AG10803 (cell line): ENCODE data around the gene ASCC1.

ENCODE experiments used
- DNase-seq: peaks from one replicate; pipeline ENCODE4 v3.0.0; 2010; ENCODE audit warnings: low read depth
- H3K4me3 ChIP-seq: 2 replicates; pipeline ENCODE4 v1.5.1; 2011; ENCODE audit warnings: mild to moderate bottlenecking, low read length, control low read depth
- TF ChIP-seq, protein P1 (sequence below): conservative IDR thresholded peaks from 2 replicates; pipeline ENCODE4 v1.5.1; 2011; ENCODE audit warnings: mild to moderate bottlenecking, low read length, control low read depth, inconsistent platforms

The ASCC1 gene

DNA sequence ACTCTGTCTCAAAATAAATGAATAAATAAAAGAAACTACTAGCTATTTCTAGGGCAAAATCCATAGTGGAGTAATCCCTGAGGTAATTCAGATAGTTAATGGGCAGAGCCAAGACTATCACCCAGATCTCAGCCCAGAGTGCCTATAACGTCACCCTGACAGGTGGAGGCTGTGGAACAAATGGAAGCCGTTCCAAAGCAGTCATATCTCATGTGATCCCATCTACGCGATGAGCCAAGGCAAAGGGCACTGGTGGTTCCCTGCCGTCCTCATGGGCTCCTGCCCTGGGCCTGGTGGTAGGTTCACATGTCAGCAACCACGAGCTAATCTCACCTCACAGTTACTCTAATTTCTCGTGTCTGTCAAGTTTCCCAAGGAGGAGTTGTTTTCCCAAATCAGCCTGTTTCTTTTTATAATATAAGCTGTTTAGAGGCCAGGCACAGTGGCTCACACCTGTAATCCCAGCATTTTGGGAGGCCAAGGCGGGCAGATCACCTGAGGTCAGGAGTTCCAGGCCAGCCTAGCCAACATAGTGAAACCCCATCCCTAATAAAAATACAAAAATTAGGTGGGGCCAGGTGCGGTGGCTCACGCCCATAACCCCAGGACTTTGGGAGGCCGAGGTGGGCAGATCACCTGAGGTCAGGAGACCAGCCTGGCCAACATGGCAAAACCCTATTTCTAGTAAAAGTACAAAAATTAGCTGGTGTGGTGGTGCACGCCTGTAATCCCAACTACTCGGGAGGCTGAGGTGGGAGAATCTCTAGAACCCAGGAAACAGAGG, 22.5 kb upstream of the ASCC1 start:
- TF ChIP-seq, protein P1, sequence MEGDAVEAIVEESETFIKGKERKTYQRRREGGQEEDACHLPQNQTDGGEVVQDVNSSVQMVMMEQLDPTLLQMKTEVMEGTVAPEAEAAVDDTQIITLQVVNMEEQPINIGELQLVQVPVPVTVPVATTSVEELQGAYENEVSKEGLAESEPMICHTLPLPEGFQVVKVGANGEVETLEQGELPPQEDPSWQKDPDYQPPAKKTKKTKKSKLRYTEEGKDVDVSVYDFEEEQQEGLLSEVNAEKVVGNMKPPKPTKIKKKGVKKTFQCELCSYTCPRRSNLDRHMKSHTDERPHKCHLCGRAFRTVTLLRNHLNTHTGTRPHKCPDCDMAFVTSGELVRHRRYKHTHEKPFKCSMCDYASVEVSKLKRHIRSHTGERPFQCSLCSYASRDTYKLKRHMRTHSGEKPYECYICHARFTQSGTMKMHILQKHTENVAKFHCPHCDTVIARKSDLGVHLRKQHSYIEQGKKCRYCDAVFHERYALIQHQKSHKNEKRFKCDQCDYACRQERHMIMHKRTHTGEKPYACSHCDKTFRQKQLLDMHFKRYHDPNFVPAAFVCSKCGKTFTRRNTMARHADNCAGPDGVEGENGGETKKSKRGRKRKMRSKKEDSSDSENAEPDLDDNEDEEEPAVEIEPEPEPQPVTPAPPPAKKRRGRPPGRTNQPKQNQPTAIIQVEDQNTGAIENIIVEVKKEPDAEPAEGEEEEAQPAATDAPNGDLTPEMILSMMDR = no peak
- no peak overlapping the region for H3K4me3 ChIP-seq
- DNase-seq = no peak

DNA sequence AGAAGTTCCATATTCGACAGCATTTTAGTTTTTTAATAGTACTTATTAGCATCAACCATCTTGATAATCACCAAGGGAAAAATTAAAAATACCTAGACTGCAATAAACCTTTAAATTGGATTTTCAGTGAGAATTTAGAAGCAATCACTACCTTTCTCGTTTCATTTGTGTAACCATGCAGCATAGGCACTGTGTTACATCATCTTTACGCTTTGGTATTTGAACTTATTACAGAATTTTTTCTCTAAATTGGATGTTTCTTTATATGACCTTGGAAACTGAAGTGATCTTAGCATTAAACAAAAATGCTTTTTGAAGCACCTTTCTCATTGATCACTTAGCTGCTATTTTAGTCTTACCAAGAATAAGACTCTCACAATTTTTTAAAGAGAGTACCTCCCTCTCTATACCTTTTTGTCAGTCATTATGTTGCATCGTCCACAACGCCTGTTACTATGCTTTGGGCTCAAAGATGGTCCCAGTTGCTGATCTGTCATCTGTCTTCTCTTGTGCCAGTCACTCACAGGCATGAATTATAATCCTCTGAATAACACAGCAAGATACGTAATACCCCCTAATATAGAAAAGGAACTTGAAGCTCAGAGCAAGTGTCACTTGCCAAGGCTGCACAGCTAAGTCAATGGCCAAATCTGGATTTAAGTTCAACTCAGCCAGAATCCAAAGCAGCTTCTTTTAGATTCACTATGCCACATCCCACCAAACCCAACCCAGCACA, 19.6 kb upstream of the ASCC1 start:
- H3K4me3 ChIP-seq = no peak overlapping the region
- TF ChIP-seq, protein P1 = no peak
- DNase-seq = no peak

DNA sequence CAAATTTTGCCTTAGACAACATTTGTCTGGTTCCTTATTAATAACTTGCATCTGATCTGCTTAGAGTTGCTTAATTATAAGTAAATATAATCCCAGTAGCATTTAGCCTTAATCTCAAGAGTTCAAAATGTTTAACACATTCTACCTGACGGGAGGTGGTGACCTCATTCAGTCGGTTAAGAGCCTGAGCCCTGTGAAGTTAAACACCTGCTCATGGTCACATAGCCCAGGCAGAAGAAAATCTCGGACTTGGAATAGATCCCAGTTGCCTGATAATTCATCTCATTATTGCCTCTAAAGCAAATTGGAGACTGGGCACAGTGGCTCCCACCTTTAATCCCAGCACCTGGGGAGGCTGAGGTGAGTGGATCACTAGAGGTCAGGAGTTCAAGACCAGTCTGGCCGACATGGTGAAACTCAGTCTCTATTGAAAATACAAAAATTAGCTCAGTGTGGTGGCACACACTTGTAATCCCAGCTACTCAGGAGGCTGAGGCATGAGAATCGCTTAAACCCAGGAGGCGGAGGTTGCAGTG, 18.6 kb upstream of the ASCC1 start:
- TF ChIP-seq, protein P1 = no peak
- H3K4me3 ChIP-seq = no peak overlapping the region
- no peak for DNase-seq

DNA sequence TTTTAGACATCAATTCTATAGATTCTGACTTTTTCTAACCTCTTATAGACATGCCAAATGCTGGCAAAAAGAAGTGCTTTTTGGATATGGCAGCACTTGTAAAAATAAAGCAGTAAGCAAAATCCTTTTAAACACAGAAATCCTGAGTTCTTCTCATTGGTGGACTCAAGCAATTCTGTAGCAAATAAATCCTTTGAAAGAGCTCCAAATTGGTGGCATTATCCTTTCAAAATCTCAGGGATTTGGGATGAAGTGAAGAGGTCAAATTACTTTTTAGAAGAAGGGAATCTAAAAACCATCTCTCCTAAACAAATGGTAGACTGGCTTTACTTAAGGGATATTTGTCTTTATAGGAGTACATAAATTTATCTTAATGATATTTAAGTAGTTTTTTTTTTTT, 17.5 kb upstream of the ASCC1 start:
- DNase-seq = no peak
- TF ChIP-seq, protein P1 = no peak

DNA sequence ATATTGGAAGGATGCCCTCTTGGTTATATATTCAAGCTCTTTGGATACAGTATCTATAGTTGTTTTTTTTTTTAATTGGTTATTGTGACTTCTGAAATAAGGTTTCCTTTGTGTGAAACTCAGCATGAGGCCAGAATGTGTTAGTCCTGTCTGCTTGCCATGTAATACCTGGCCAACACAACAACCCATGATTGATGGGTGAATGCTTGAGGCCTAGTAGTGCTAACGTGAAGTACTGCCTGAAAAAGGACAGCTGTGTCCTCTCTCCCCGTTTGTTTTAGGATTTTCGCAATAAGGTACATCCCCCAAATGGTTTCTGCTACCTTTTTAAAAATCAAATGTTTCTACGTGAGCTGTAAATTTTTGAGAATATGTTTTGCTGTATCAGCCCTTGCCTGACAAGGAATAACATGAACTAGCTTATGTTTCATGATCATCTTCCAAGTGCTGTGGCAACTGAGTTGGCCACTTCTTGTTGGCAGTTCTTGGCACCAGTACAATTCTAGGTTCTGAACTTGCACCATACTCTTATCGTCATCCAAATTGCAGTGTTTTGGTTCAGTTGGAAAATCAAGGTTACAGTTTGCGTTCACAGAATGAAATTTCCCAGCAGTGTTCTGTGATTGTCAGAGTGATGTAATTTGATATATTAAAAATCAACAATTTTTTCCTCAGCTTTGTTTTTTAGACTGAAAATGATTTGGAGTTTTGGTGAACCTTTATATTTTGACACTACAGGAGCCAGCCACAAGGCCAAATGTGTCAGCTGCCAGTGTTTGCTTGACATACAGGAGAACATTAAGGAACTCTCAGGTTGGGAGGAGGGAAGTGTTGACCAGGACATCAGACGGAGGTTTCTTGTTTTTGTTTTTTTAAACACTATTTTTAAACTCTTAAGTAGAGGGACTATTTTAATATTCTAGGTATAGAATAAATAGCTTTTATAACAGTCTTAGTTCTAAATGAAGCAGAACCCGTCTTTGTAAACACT, 13.5 kb upstream of the ASCC1 start:
- DNase-seq = peak; percentile 51
- TF ChIP-seq, protein P1 = no peak

More for the DNA sequence above, 17.5 kb upstream of the ASCC1 start:
- no peak overlapping the region for H3K4me3 ChIP-seq

DNA sequence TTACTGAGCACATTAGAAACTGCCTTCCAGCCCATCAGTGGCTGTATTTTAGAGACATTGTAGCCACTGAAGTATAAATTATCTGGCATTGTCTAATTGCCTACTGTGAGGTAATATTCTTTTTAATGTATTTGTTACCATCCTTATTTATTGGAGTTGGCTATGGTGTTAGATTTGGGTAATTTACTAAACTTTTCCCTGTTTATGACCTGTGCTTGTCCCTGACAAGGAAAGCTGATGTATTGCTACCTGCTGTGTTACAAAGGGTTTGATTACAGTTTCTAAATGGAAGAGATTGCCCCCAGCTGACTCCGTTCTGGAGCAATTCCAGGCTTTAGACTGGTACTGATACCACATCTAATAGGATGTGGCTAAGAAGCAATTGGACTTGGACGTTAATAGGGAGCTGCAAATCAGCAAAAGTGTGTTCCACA, 12.3 kb upstream of the ASCC1 start:
- DNase-seq = no peak
- TF ChIP-seq, protein P1 = no peak
- no peak overlapping the region for H3K4me3 ChIP-seq

More for the DNA sequence above, 13.5 kb upstream of the ASCC1 start:
- no peak overlapping the region for H3K4me3 ChIP-seq
